NCI-H748 treated with DMSO at 0.1 percent for 48 hours (cell line): ENCODE data around the gene AEN.
"Not testable (repeated sequence)": the region's sequence is repeated elsewhere in the genome, so short reads cannot be mapped to it uniquely, and the experiment has no call there.

Source experiments
- DNase-seq: peaks from one replicate; lab custom pipeline; 2025; lab: John Stamatoyannopoulos, UW

AEN gene

DNA sequence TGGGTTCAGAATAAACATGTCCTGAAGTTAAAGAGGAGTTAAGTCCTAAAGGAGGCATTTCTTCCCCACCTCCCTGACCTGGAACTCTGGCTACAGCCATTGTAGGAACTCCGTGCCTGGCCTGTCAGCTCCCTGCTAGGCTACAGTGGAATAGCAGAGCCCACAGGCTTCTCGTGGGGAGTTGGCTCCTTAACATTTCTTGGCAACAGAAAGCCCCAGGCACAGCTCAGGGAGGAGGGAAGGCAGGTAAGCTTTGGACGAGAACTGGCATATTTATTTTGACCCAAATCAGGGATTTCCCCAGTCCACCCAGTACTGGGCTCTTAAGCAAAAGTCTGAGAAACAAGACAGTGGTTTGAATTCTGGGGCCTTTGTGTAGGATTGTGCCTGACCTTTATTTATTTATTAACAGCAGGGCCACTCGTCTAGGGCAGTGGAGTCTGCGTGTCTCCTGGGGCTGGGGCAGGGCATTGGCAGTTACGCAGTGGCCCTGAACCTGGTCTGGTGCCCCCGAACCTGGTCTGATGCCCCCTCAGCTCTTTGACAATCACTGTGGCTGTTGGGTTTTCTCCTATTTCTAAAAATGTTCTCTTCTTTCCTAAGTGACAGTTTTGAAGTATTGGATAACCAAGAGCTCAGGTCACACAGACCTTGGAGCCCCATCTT is 9.8 kb downstream of the AEN start:
- no peak for DNase-seq

DNA sequence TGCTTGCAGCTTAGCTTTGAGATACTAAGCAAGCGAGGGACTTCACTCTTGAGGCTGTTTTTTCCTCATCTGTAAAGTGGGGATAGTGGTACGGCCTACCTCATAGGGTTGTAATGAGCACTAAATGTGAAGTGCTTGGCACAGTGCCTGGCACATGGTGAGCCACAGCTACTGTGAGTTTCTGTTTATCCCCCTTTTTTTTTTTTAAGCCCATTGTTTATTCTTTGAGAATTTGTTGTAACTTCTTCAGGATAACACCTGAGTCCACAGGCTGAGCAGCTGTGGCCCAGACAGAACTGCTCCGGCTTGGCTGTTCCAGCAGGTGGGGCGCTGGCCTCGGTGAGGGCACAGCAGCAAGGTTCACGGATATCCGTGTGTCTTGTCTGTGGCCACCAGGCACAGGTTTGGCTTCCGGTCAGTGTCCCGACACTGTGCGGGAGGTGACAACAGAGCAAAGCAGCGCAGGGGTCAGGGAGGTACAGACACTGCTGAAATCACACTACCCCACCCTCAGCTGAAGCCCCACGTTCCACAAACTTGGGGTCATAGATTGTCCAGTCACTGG is 10.4 kb downstream of the AEN start:
- DNase-seq, result no peak

DNA sequence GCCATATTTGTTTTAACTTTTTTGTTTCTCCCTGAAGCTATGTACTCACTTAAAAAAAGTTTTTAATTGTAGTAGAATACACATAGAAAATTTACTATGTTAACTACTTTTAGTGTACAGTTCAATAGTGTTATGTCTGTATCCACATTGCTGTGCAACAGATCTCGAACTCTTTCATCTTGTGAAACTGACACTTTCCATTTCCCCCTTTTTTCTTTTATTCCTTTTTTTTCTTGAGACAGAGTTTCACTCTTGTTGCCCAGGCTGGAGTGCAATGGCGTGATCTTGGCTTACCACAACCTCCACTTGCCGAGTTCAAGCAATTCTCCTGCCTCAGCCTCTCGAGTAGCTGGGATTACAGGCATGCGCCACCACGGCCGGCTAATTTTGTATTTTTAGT is 11.7 kb downstream of the AEN start:
- DNase-seq, result not testable (repeated sequence)

DNA sequence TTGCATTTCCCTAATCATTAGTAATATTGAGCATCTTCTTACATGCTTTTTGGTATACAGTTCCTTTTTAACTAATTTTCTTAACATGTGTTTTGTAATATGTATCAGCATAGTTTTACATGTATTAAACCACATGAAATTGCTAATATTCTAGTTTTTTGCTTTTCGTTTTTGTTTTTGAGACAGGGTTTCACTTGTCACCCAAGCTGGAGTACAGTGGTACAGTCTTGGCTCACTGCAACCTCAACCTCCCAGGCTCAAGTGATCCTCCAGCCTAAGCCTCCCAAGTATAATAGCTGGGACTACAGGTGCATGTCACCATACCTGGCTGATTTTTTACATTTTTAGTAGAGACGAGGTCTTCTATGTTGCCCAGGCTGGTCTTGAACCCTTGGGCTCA is 13.3 kb downstream of the AEN start:
- DNase-seq, result no peak

DNA sequence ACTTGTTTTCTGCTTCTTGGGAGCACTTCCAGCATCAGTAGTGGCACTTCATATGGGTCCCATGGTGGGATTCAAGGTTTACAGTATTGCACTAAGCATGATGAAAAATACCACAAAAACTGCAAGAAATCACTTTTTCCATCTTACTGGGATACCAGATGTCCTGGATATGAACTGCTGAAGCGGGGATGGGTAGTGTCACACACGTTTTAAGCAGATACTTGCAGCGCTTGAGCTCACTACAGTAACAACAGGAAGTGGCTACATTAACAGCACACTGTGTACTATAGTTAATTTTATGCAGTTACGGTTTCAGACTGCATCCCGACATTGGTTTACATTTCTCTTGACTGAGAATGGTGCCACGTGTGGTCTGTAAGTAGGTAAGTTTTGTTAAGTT is 14.2 kb downstream of the AEN start:
- DNase-seq, result no peak

DNA sequence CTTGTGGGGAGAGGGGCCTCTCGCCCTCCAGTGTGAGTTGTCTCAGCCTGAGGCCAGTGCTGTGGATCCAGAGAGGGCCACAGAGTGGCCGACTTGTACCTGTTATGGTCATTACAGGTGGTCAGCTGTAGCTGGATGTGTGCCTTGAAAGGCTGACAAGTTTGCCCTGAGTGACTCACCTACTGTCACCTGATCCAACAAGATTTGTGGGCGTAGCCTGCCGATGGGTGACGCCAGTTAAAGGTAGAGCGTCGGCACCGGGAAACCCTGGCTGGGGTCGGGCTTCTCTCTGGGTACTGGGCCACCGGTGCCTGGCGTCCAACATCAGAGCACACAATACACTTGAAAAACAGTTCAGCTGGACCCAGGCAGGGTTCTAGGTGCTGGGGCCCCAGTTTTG is 14.9 kb downstream of the AEN start:
- DNase-seq, result no peak

DNA sequence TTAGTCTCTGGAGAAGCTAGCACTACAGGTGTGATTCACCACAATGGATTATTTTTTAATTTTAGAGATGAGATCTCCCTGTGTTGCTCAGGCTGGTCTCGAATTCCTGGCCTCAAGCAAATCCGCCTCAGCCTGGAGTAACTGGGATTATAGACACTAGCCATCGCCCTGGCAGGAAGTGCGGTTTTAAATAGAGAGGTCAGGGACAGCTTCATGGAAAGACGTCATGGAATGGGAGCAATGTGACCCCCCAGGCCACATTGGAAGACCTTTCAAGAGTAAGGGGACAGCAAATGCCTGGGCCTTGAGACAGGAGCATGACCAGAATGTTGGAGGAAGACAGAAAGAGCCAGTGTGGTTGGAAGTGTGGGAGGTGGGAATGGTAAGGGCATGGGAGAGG is 15.5 kb downstream of the AEN start:
- no peak for DNase-seq

DNA sequence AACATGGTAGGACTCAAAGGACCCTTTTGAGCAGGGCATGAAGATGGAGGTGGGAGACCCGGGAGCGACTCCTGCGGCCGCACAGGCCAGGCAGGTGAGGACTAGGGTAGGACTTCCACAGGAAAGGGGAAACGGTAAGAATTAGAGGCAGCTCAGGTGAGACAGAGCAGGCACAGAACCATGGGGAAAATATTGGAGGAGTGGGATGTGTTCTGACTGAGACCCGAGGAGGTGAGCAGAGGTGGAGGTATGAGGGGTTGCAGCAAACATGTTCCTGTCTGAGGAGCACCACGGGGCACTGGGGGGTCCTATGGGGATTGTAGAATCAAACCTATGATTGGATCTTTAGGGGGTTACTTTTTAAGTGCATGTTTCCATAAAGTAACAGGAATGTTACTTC is 16.3 kb downstream of the AEN start:
- DNase-seq, result no peak

DNA sequence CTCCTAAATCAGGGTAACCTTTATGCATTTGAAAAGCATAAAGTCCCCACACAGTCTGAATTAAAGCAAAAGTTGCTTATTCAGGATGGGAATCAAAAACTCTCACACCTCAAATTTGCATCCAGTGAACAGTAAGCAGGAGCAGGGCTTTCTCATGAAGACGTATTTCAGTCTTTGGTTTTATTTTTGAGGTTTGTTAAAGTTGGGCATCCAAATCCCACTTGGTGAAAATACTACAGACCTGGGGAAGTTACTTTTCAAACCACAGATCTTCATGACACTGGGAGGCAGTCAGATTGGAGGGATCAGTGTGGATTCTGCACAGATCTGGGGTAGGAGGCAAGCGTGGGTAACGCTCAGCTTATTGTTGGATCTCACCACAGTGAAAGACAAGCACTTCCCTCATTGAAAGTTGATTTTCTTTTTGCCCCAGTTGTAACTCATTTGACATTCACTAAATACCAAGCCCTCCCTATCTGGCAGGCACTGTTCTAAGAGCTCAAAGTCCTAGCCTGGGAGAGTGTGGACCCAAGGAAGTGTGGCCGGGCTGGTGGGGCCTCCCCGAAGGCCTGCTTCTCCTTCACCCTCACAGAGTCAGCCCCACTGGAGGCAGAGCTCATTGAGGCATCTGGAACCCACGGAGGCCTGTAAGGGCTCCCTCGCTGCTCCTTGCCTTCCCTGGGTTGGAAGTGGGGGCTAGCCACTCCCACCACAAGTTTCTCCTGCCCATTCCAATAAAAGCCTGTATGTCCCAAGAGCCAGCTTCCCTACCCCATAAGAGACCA is 16.9 kb downstream of the AEN start:
- no peak for DNase-seq

DNA sequence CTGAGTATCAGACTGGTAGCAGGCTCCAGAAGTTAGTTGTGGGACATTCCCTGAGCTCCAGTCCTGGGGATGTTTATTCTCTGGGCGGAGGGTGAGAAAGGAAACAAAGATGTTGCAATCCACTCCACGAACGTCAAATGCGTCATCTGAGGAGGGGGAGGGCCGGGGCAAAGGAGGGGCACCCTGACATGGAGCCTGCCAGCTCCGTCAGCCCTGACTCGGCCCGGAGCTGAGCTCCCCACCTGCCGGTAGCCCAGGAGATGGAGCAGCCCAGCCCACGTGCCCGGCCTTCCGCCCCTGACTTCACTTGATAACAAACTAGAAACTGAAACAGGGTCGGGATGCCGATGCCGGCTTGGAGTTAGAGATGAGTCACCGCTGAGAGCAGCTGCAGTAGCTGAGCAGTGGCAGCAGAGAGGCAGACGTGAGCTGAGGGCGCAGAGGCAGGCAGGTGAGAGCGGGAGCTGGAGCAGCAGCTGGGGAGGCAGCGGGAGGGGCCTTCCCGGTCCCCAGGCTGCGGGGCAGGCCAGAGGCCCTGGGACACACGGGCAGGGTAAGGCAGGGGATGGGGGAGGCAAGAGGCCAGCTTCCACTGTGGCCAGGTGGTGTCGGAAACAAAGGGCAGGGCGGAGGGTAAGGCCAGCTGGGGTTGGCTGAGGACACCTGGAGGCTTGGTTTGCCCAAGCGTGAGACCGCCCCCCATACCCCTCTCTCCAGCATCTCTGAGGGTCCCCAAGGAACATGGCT is 17.7 kb downstream of the AEN start, which contains the start of gene ISG20:
Gene ISG20 (plus strand): TSS at position 391 of the 747 bp plus-strand sequence. CDS start 351 bp downstream, at position 742.
- peak; percentile 52 for DNase-seq

DNA sequence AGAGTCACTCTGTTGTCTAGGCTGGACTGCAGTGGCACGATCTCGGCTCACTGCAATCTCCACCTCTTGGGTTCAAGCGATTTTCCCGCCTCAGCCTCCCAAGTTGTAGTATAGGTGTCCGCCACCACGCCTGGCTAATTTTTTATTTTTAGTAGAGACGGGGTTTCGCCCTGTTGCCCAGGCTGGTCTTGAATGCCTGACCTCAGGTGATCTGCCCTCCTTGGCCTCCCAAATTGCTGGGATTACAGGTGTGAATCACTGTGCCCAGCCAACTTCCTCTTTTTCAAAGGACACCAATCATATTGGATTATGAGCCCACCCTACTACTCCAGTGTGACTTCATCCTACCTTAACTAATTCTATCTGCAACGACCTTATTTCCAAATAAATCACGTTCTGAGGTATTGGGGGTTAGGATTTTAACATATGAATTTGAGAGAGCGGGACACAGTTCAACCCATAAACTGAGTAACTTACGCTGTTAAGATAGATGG is 20.9 kb downstream of the AEN start:
- DNase-seq, result no peak

DNA sequence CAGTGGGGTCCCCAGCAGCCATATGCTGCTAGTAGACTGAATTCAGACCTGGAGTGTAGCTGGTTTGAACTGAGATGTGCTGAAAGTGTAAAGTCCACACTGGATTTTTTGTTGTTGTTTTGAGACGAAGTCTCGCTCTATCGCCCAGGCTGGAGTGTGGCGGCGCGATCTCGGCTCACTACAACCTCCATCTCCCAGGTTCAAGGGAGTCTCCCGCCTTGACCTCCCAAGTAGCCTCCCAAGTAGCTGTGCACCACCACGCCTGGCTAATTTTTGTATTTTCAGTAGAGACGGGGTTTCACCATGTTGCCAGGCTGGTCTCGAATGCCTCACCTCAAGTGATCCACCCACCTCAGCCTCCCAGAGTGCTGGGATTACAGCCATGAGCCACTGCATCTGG is 21.4 kb downstream of the AEN start:
- not testable (repeated sequence) for DNase-seq

DNA sequence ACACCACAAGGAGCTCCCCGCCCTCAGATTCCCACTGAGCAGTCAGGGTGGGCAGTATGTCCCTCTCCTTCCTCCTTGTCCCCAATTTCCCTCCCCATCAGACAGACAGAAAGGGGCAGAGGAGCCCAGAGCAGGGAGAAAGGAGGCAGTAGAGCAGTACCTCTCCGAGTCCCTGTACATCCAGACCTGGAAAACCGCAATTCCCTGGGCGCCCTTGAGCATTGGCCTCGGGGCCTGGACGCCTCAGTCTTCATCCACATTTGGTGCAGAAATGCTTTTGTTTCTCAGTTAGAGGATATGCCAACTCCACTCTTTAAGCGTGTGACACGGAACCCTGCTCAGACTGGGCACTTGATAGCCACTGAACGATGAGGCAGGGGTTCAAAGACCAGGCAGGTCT is 23.6 kb downstream of the AEN start:
- no peak for DNase-seq

DNA sequence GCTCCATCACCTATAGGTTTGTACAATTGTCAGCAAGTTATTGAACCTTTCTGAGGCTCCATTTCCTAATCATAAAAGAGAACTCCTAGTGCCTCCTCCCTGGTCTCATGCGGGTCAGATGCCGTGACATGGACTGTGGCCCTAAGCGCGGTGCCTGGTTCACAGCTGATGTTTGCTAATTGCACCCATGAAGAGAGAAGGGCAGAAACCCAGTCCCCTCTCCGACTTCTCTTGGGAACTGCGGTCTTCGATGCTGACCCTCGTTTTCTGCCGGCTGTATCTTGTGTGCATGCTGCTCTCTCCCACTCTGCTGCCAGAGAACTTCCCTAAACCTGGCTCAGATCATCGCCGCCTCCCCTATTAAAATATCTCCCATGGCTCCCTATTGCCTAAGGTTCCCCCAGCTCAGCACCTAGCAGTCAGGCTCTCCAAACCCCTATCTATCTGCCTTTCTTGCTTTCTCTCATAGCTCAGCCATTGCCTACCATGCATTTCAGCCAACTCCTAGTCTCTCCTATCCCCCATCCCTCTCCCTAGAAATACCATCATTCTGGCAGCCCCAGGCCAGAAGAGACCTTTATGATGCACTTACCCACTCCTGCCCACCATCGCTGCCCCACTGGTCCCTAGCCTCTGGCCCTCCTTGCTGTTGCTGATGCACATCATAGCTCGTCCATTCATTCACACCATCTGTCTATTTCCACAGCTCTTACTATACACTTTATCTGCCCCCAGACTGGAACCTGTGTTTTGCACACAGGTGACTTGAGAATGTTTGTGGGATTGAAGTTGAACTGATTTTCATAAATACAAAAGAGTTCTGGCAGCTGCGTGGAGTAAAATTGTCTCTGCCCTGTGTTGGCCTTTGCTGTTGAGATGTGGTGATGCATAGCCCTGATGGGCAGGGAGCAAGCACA is 24.3 kb downstream of the AEN start:
- no peak for DNase-seq

DNA sequence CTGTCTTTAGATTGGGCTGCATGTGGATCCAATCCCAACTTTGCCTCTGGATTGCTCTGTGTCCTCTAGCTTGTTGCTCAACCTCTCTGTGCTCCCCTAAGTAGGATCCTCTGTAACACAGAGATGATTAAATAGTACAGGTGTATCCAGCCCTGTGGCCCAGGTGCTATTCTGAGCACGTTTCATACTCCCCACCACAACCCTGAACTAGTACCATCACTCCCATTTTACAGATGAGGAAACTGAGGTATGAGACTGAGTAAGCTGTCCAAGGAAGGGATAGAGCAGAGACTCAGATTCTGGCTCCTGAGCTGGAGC is 24.9 kb downstream of the AEN start:
- DNase-seq, result no peak

DNA sequence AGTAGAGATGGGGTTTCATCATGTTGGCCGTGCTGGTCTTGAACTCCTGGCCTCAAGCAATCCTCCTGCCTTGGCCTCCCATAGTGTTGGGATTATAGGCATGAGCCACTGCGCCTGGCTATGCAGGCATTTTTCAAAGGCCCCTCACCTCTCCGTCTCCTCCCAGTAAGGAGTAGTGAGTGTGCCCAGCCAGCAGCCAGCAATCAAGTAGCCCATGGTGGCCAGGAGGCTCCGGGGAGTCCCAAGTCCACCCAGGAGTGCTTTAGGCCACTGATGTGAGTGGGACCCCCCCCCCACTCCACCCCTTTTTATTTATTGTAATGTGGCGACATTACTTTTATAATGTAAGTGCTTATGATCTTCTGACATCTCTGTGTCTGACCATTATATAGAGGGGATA is 25.8 kb downstream of the AEN start:
- DNase-seq, result no peak

DNA sequence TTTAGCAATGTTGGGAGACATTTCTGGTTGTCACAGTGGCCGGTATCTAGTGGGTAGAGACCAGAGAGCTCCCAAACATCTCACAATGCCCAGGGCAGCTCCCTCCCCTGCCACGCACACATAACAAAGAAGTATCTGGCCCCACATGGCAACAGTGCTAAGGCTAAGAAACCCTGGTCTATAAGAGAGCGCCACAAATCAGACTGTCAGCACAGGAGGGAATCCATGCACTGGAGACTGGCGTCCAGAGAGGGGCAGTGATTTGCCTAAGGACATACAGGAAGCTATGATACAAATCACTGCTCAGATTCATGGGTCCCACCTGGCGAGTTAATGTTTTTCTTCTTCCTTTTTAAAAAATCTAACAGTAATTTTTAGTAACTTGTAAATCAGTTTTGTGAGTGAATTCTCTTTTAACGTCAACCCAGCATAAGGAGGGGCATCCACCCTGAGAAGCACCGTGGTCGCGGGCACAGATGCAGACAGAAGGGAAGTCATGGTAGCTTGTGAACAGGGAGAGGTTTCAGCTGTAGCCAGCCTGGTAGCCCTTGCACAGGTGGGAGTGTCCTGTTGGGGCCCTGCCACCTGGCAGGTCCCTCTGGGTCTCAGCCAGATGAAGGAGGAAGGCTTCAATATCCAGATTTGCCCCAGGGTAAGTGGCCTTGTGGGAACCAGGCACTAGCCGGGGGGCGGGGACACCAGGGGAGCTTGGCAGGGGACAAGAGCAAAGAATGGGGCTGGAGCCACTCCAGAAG is 26.4 kb downstream of the AEN start:
- DNase-seq, result no peak

DNA sequence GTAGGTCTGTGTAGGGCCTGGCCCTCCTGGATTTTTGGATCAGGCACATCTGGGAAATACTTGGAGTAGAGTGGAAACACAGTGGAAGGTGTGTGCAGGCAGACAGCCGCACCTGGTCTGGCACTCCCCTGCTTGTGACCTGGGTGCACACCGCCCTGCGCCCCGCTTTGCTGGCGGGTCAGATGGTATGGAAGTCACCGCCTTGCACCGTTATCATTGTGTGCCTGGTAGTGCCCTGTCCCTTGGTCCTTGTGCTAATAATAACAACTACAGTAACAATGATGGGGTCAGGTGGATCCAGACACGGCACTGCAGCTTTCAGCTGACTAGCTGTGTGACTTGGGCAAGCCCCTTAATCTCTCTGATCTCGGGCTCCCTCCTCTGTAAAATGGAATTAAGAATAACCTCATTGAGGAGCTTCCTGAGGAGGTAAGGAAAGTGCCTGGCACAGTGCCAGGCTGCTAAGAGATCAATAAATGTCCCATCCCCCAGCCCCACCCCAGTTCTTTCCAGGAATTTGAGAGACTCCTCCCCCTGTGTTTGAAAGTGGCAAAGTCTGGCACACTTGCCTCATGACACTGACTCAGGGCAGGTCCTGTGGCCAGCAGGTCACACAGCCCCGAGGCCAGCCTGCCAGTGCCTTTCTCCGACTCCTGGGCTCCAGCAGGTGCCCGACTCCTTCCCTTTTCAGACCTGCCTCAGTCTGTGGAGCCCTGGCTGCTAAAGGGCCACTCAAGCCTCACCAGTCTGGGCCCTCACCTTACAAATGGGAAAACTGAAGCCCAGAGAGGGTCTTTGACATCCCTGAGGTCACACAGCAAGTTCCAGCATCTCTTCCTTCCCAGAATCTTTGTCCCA is 27.4 kb downstream of the AEN start:
- DNase-seq, result no peak

DNA sequence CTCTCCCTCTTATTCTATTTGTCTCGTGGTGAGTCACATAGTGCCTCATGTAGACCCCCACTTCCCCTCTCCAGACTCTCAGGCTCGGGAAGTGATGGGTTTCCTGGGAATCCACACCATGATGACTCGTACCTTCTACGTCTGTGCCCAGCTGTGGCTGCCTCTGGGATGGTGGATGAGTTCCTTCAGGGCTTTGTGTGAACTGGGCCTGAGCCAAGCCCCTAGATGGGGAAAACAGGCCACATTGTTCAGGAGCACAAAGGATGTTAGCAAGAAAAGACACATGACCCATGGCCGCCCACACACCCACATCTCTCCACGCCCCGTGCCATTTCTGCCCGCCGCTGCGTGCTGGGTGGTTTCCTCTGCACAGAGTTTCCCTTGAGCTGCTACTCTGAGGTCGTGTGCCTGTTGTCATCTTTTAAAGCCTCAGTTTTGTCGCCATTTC is 28.2 kb downstream of the AEN start:
- no peak for DNase-seq
